Mammary epithelial cell (primary cell): ENCODE results near the gene LUC7L2.

Experiments used
- EZH2 ChIP-seq: IDR thresholded peaks from 2 replicates; pipeline ENCODE4 v1.6.1; 2012; ENCODE audit warnings: low read length, inconsistent platforms, borderline replicate concordance
- TF ChIP-seq, protein P1 (sequence below), 2 donors: IDR thresholded peaks in 1 of 2; conservative IDR thresholded peaks in 1 of 2; 2 replicates each; pipeline ENCODE4 v1.5.1; 2011 to 2012; ENCODE audit warnings: inconsistent platforms in 2 of 2, low read length in 2 of 2, mild to moderate bottlenecking in 2 of 2, control low read depth in 1 of 2, low read depth in 1 of 2; ENCODE audit not compliant: insufficient read depth in 1 of 2; ENCODE audit errors: extremely low read depth in 1 of 2

DNA sequence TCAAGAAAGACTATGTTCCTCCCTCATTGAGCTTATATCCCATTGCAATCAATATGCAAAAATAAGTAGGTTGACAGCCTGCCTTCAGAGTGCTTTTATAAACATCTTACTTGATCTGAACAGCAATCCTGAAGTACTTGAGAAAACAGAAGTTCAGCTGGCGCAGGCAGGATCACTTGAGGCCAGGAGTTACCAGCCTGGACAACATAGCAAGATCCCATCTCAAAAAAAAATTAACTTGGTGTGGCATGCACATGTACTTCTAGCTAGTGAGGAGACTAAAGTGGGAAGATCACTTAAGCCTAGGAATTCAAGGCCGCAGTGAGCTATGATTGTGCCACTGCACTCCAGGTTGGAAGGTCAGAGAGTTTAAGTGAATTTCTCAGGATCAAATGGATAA lies 30.1 kb downstream of the LUC7L2 start:
- TF ChIP-seq, protein P1, sequence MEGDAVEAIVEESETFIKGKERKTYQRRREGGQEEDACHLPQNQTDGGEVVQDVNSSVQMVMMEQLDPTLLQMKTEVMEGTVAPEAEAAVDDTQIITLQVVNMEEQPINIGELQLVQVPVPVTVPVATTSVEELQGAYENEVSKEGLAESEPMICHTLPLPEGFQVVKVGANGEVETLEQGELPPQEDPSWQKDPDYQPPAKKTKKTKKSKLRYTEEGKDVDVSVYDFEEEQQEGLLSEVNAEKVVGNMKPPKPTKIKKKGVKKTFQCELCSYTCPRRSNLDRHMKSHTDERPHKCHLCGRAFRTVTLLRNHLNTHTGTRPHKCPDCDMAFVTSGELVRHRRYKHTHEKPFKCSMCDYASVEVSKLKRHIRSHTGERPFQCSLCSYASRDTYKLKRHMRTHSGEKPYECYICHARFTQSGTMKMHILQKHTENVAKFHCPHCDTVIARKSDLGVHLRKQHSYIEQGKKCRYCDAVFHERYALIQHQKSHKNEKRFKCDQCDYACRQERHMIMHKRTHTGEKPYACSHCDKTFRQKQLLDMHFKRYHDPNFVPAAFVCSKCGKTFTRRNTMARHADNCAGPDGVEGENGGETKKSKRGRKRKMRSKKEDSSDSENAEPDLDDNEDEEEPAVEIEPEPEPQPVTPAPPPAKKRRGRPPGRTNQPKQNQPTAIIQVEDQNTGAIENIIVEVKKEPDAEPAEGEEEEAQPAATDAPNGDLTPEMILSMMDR (conservative IDR thresholded peaks at IDR 0.05 in 1 of 2, IDR thresholded peaks at IDR 0.05 in 1 of 2; ENCODE audit: extremely low read depth in 1 of 2, insufficient read depth in 1 of 2, low read depth in 1 of 2, low read length in 2 of 2): no peak
- TF ChIP-seq EZH2: no peak
